GM12872 (cell line): Measurements from ENCODE around the gene CHMP1A.

Source experiments
- TF ChIP-seq, protein P1 (sequence below): IDR thresholded peaks from 3 replicates; pipeline ENCODE4 v1.5.1; 2011; ENCODE audit warnings: low read depth, mild to moderate bottlenecking, low read length, moderate library complexity; ENCODE audit not compliant: insufficient read depth

CHMP1A gene

DNA sequence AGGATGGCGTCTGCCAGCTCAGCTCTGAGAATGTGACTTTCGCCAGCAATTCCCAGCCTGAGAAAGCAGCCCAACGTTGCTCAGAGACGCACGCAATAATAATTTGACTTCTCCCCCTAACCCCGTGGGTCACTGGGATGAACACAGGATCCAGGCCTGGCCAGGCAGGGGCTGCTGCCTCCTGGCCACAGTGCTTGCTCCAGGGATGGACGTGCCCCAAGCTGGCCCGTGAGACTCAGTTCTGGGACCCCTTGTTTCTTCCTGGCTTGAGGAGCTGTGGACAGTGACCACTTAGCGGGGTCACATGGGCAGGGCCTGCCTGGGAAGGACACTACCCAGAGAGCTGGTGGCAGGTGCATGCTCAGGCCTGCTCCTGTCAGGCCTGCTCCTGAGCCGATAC is 57.6 kb downstream of the CHMP1A start:
- TF ChIP-seq, protein P1, sequence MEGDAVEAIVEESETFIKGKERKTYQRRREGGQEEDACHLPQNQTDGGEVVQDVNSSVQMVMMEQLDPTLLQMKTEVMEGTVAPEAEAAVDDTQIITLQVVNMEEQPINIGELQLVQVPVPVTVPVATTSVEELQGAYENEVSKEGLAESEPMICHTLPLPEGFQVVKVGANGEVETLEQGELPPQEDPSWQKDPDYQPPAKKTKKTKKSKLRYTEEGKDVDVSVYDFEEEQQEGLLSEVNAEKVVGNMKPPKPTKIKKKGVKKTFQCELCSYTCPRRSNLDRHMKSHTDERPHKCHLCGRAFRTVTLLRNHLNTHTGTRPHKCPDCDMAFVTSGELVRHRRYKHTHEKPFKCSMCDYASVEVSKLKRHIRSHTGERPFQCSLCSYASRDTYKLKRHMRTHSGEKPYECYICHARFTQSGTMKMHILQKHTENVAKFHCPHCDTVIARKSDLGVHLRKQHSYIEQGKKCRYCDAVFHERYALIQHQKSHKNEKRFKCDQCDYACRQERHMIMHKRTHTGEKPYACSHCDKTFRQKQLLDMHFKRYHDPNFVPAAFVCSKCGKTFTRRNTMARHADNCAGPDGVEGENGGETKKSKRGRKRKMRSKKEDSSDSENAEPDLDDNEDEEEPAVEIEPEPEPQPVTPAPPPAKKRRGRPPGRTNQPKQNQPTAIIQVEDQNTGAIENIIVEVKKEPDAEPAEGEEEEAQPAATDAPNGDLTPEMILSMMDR, result no peak

DNA sequence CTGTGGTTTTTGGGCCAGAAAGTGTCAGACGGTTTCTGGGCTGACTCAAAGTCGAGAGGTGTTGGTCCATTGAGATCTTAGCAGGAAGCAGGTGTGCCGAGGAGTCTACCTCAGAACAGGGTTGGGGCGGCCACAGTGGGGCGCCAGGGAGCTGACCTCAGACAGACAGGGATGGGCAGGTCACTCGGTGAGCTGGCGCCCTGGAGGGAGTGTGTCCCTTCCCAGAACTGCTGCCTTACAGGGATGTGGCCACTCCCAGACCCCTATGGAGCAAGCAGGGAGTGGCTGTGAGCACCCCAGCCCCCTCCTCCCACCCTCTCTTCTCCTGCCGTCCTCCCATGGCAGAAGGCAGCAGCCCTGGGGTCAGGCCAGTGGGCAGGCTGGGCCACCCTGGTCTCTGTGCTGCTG is 58.1 kb downstream of the CHMP1A start:
- TF ChIP-seq, protein P1, result peak; percentile 64

DNA sequence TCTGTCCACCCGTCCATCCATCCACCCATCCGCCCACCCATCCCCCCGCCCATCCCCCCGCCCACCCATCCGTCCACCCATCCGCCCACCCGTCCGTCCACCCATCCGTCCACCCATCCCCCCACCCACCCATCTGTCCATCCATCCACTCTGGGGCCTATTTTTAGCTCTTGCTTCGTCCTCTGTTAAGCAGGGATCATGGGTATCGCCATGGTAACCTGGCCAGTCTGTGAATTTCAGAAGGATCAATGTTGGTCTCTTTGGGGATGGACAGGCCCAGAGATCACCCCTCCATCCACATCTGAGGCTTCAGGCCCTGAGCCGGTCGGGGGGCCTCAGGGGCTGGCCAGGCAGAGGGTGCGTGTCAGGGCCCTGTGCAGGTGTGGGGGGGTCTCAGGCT is 59.3 kb downstream of the CHMP1A start:
- TF ChIP-seq, protein P1, result no peak

DNA sequence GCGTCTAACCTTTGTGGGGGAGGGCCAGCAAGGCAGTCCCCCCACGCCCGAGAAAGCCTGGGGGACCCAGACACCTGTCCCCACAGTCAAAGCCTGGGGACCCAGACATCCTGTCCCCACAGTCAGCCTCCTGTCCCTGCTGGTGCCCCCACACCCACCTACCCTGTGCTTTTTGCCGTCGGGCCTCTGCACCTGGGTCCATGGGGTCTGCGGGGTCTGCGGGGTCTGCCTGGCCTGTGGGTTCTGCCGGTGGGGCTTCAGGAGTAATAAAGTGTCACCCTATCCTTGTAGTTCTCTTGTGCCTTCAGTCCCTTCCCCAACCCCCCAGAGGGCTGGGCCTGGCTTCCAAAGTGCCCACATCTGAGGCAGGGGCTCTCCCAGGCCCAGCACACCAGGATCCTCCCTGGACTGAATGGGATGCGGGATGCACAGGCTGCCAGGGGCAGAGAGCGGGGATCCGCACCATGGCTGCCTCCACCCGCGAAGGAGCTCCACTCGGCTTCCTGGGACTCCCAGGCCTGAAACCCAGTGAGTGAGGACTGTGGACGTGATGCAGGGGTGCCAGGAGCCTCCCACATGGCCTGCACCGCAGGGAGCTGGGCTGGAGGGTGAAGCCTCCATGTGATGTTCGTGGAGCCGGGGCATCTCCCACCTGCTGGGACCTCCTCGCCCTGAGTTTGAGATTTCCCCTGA is 60.4 kb downstream of the CHMP1A start:
- TF ChIP-seq, protein P1, result no peak

- TF ChIP-seq, protein P1, result no peak
Measured at GRCh38 chr16:89596061-89596689, 61.3 kb downstream of the CHMP1A start.

DNA sequence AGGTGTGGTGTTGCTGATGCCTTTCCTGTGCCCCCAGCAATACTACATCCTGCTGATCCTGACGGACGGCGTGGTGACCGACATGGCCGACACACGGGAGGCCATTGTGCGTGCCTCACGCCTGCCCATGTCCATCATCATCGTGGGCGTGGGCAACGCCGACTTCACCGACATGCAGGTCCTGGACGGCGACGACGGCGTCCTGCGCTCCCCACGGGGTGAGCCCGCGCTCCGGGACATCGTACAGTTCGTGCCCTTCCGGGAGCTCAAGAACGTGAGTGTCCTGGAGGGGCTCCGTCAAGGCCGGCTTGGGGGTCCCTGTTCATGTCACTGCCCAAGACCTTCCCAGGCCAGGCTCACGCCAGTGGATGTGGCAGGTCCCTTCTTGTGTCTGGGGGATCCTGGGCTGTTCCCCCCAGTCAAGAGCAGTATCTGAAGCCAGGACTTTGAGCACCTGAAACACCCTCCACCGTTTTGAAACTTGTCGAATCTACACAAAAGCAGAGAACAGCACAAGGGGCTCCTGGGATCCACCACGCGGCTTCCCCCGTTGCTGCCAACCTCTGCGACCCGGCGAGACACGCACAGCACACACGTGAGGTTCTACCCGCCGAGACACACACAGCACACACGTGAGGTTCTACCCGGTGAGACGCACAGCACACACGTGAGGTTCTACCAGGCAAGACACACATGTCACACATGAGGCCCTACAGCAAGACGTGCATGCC is 62.0 kb downstream of the CHMP1A start:
- TF ChIP-seq, protein P1, result no peak
